GM15510 (cell line): ENCODE data around the gene GALNT10.

Source experiments
- POLR2A ChIP-seq: IDR thresholded peaks from 3 replicates; pipeline ENCODE4 v1.6.1; 2011; ENCODE audit warnings: borderline replicate concordance; ENCODE audit not compliant: insufficient read length; ENCODE audit errors: extremely low read depth

The GALNT10 gene

GRCh38 chr5:154295551-154295950 lies 105.0 kb downstream of the GALNT10 start:
- no peak for TF ChIP-seq POLR2A

GRCh38 chr5:154296525-154297159 lies 106.1 kb downstream of the GALNT10 start:
- no peak for TF ChIP-seq POLR2A

- no peak for TF ChIP-seq POLR2A
Observed at GRCh38 chr5:154298065-154298464, 107.5 kb downstream of the GALNT10 start.

GRCh38 chr5:154300207-154300883 lies 109.8 kb downstream of the GALNT10 start:
- no peak for TF ChIP-seq POLR2A

- no peak for TF ChIP-seq POLR2A
Observed at GRCh38 chr5:154301726-154302125, 111.2 kb downstream of the GALNT10 start.

GRCh38 chr5:154302161-154302560 lies 111.6 kb downstream of the GALNT10 start:
- no peak for TF ChIP-seq POLR2A

- no peak for TF ChIP-seq POLR2A
Observed at GRCh38 chr5:154303133-154303532, 112.6 kb downstream of the GALNT10 start.

- TF ChIP-seq POLR2A = no peak
Observed at GRCh38 chr5:154308443-154309370, 118.2 kb downstream of the GALNT10 start.

GRCh38 chr5:154309371-154309745 lies 118.8 kb downstream of the GALNT10 start:
- TF ChIP-seq POLR2A = no peak

GRCh38 chr5:154309805-154310204 lies 119.3 kb downstream of the GALNT10 start:
- TF ChIP-seq POLR2A = no peak

- no peak for TF ChIP-seq POLR2A
Observed at GRCh38 chr5:154311362-154311761, 120.8 kb downstream of the GALNT10 start.

GRCh38 chr5:154312000-154312399 lies 121.5 kb downstream of the GALNT10 start:
- TF ChIP-seq POLR2A = no peak

GRCh38 chr5:154312576-154312975 lies 122.0 kb downstream of the GALNT10 start:
- no peak for TF ChIP-seq POLR2A

- TF ChIP-seq POLR2A = no peak
Observed at GRCh38 chr5:154313360-154314017, 123.0 kb downstream of the GALNT10 start.

- no peak for TF ChIP-seq POLR2A
Observed at GRCh38 chr5:154315196-154315595, 124.7 kb downstream of the GALNT10 start.
